ENCODE measurements around the gene TAF5. TPM values are rescaled to one million over a fixed set of nuclear protein-coding genes. Genes with fewer than 3 reads are reported as not detected.
"Not testable (repeated sequence)": the region's sequence is repeated elsewhere in the genome, so short reads cannot be mapped to it uniquely, and the experiment has no call there.

The TAF5 gene
- total and polyA plus RNA-seq, 5 experiments from 2014 or later = 1.3 to 6.6 (median 3.7) TPM

- H3K27ac Mint-ChIP-seq, H3K27me3 Mint-ChIP-seq, H3K4me3 Mint-ChIP-seq, H3K36me3 Mint-ChIP-seq, POLR2A ChIA-PET, H3K4me1 Mint-ChIP-seq, ATAC-seq, H3K9me3 Mint-ChIP-seq, DNase-seq: not testable (repeated sequence)
These were observed 7.0 kb upstream of the TAF5 start for GRCh38 chr10:103360791-103361190.

DNA sequence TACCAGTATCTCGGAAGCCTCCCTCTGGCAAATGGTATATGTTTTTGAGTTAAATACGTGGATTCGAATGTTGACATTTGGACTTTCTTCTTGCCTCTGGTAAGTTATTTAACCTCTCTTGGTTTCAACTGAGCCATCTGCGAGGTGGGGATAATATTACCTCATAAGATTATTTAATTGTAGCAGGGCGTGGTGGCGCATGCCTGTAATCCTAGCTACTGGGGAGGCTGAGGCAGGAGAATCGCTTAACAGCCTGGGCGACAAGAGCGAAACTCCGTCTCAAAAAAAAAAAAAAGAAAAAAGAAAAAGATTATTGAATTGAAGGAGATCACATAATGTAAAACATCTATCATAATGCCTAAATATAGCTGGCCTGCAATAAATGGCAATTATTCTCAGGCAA, 396 bp upstream of the TAF5 start:
- POLR2A ChIA-PET = interaction anchor here (0.5 to 2.4 kb wide), 11 partner anchors 14 to 974 kb away, joined by 3 to 16 read pairs (median 4); partner anchors contain the start of genes ATP5MK, CALHM2, NT5C2 and PCGF6
- peak overlapping the region; percentile 82 to 96 (median 94) for H3K27ac Mint-ChIP-seq
- ATAC-seq (no peak), DNase-seq (no peak)
- no peaks in the 10 kb centered on the region for H3K27me3 Mint-ChIP-seq
- H3K4me3 Mint-ChIP-seq = peak overlapping the region; percentile 84 to 98 (median 92)
- H3K9me3 Mint-ChIP-seq = no peaks in the 10 kb centered on the region
- H3K36me3 Mint-ChIP-seq = peaks cover 0 to 2% (median 0%) of the 10 kb centered on the region in 3 donors
- H3K4me1 Mint-ChIP-seq = peaks cover 3 to 29% (median 12%) of the 10 kb centered on the region in 4 donors

DNA sequence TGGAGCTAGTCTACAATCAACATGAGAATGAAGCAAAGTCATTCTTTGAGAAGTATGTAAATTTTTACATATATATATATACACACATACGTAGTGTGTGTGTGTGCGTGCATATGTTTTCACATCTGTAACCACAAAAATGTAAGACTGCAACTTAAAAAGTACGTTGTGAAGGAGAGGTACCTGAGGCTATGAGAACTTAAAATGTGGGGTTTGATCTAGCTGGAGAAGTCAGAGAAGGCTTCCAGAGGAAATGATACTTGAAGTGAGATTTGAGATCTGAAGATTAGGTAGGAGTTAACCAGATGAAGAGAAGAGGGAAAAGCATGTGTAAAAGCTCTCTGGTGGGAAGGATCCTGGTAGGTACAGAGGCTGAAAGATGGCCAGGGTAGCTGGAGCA, 5.8 kb downstream of the TAF5 start:
- Mint-ChIP-seq H3K4me1 (peaks cover 10 to 28% (median 19%) of the 10 kb centered on the region in 4 donors), H3K36me3 (peaks cover 10 to 44% (median 15%) of the 10 kb centered on the region in 3 donors), H3K4me3 (no peak overlapping the region), H3K27ac (peak overlapping the region in 3 of 10 donors; percentile 0 to 21 (median 15)), H3K9me3 (no peaks in the 10 kb centered on the region), H3K27me3 (no peaks in the 10 kb centered on the region)
- POLR2A ChIA-PET = interaction anchor here (0.6 to 1.1 kb wide), 3 partner anchors 22 to 178 kb away, joined by 4 read pairs; partner anchors contain the start of genes ATP5MK and PDCD11
- no peak for ATAC-seq
- no peak for DNase-seq

DNA sequence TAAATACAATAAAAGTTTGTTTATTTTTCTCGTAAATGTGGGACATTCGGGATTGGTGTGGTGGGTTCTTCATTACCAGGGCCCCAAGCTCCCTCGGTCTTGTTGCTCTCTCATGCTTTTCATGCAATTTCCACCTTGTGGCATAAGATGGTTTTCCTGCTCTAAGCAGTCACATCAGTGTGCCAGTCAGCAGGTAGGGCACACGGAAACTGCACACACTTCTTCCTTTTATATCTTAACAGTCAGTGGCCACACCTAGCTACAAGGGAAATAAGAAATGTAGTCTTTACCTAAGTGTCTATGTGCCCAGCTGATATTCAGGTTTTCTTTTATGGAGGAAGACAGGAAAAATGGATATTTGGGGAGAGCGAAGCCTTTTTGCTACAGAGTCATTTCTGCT, 6.5 kb downstream of the TAF5 start:
- peak overlapping the region in 1 of 10 donors; percentile 55 for H3K27ac Mint-ChIP-seq

GRCh38 chr10:103382769-103383168, 15.0 kb downstream of the TAF5 start:
- Mint-ChIP-seq H3K27me3 (no peaks in the 10 kb centered on the region), H3K4me1 (no peaks in the 10 kb centered on the region), H3K4me3 (no peak overlapping the region), H3K9me3 (no peaks in the 10 kb centered on the region), H3K36me3 (peaks cover 4 to 73% (median 5%) of the 10 kb centered on the region in 3 donors), H3K27ac (peak overlapping the region in 1 of 10 donors; percentile 40)
- ATAC-seq (no peak), DNase-seq (no peak)
- POLR2A ChIA-PET = no interaction called here

More for the DNA sequence above, 6.5 kb downstream of the TAF5 start:
- Mint-ChIP-seq H3K9me3 (no peaks in the 10 kb centered on the region), H3K4me3 (no peak overlapping the region), H3K36me3 (peaks cover 10 to 48% (median 15%) of the 10 kb centered on the region in 3 donors), H3K27me3 (no peaks in the 10 kb centered on the region), H3K4me1 (peaks cover 9 to 22% (median 16%) of the 10 kb centered on the region in 4 donors)
- ATAC-seq (no peak), DNase-seq (no peak)
- POLR2A ChIA-PET = interaction anchor here (0.6 to 1.1 kb wide), 2 partner anchors 22 to 179 kb away, joined by 4 read pairs; partner anchors contain the start of genes ATP5MK and PDCD11

- Mint-ChIP-seq H3K27me3 (no peaks in the 10 kb centered on the region), H3K9me3 (no peaks in the 10 kb centered on the region), H3K27ac (peak overlapping the region in 6 of 10 donors; percentile 56 to 90 (median 60)), H3K4me3 (peak overlapping the region; percentile 20 to 72 (median 60)), H3K36me3 (peaks cover 0 to 55% (median 2%) of the 10 kb centered on the region in 3 donors), H3K4me1 (peaks cover 27 to 54% (median 48%) of the 10 kb centered on the region in 4 donors)
- DNase-seq (no peak), ATAC-seq (no peak)
- POLR2A ChIA-PET = no interaction called here
These were observed 26.4 kb downstream of the TAF5 start for GRCh38 chr10:103394180-103394579.

DNA sequence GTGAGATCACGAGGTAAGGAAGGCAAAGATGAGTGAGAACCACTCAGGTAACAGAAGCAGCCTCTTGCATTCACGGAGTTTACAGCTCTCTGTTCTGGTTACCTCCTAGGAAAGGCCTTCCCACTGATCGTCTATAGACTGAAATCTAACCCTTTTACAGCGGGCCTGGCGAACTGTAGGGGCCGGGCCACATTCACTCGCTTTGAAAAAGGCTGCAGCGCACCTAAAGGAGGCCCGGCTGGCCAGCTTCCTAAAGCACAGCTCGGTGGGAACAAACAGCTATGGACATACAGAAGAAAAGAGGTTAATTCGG, 27.9 kb downstream of the TAF5 start:
- DNase-seq = peak in 1 of 10 donors; percentile 0
- peaks cover 0 to 55% (median 6%) of the 10 kb centered on the region in 3 donors for H3K36me3 Mint-ChIP-seq
- peaks cover 27 to 60% (median 50%) of the 10 kb centered on the region in 4 donors for H3K4me1 Mint-ChIP-seq
- H3K27ac Mint-ChIP-seq = peak overlapping the region; percentile 58 to 99 (median 94)
- no peaks in the 10 kb centered on the region for H3K9me3 Mint-ChIP-seq
- POLR2A ChIA-PET = interaction anchor here (1.3 to 1.9 kb wide), 4 partner anchors 16 to 44 kb away, joined by 3 to 16 read pairs (median 6); partner anchors contain the start of gene TAF5
- ATAC-seq = no peak
- no peaks in the 10 kb centered on the region for H3K27me3 Mint-ChIP-seq
- peak overlapping the region; percentile 88 to 99 (median 98) for H3K4me3 Mint-ChIP-seq

DNA sequence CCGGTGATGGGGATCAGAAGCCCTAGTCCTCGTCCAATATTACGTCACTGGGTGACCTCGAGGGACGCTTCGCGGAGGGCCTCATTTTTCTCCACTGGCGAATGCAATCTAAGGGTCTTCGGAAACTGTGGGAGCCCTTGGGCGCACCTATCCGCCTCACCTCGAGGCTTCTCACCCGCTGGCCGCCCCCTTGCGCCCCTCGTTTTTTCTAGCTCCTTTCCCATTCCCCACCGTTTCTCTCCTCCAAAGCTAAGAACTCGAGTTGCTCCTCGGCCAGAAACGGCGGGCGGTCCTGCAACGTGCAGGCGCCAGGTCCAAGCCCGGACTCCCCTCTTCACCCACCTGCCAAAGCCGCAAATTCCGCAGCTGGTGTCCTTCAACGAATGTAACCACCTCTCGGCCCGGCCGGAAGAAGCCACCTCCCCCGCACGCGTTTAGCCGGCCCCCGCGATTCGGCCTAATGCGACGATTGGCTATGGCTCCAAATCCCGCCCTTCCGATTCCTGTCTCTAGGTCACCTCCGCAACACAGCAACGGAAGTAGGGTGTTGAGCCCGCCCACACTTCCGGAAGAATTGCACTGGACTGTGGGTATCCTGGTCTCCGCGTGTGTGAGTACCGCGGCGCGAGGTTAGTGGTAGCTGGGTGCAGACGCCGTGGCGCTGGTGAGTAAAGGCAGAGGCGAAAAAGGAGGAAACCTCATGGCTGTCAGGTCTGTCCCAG, 28.5 kb downstream of the TAF5 start, which contains the start of the genes ATP5MK and PDCD11:
Gene ATP5MK (minus strand): TSS at position 409 of the 722 bp plus-strand sequence. CDS start 4,018 bp downstream, outside the sequence.
Gene PDCD11 (plus strand): TSS at position 560 of the 722 bp plus-strand sequence. CDS start 1,801 bp downstream, outside the sequence.
- Mint-ChIP-seq H3K9me3 (no peaks in the 10 kb centered on the region), H3K27ac (peak within 1 kb of the TSS; percentile 92 to 99 (median 94)), H3K4me3 (peak within 1 kb of the TSS; percentile 88 to 99 (median 98)), H3K27me3 (no peaks in the 10 kb centered on the region), H3K4me1 (peaks cover 27 to 60% (median 50%) of the 10 kb centered on the region in 4 donors), H3K36me3 (peaks cover 0 to 55% (median 5%) of the 10 kb centered on the region in 3 donors)
- peak; percentile 98 to 99 for ATAC-seq
- POLR2A ChIA-PET = interaction anchor here (1.0 to 1.9 kb wide), 5 partner anchors 15 to 264 kb away, joined by 3 to 16 read pairs (median 4); partner anchors contain the start of gene TAF5
- DNase-seq = peak; percentile 83 to 97 (median 92)

DNA sequence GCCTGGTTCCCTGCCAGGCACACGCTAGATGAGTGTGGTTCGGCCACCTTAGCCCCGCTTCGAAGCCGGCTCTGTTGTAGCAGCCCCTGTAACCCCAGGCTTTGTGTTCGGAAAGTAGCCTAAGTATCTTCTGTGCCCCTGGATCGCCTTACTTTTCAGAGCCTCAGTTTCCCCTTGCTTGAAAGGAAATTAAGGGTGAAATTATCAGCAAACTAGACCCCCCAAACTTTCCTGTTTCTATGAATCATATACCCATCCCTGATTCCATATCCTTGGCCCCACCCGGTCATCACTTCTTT, 29.0 kb downstream of the TAF5 start:
- ATAC-seq (no peak), DNase-seq (no peak)
- no peaks in the 10 kb centered on the region for H3K27me3 Mint-ChIP-seq
- H3K4me1 Mint-ChIP-seq = peaks cover 27 to 60% (median 50%) of the 10 kb centered on the region in 4 donors
- no peaks in the 10 kb centered on the region for H3K9me3 Mint-ChIP-seq
- peaks cover 0 to 56% (median 5%) of the 10 kb centered on the region in 3 donors for H3K36me3 Mint-ChIP-seq
- H3K4me3 Mint-ChIP-seq = peak overlapping the region; percentile 88 to 99 (median 98)
- POLR2A ChIA-PET = interaction anchor here (1.0 to 1.9 kb wide), 4 partner anchors 15 to 264 kb away, joined by 3 to 16 read pairs (median 6); partner anchors contain the start of gene TAF5
- H3K27ac Mint-ChIP-seq = peak overlapping the region; percentile 92 to 99 (median 94)

- no peaks in the 10 kb centered on the region for H3K27me3 Mint-ChIP-seq
These were observed 29.5 kb downstream of the TAF5 start for GRCh38 chr10:103397191-103397825.

GRCh38 chr10:103413564-103413963, 45.8 kb downstream of the TAF5 start:
- DNase-seq (no peak), ATAC-seq (no peak)
- Mint-ChIP-seq H3K27ac (no peak overlapping the region), H3K4me3 (no peak overlapping the region), H3K9me3 (no peaks in the 10 kb centered on the region), H3K36me3 (peaks cover 7 to 97% (median 39%) of the 10 kb centered on the region in 3 donors), H3K4me1 (peaks cover 0 to 2% (median 0%) of the 10 kb centered on the region in 4 donors), H3K27me3 (no peaks in the 10 kb centered on the region)
- POLR2A ChIA-PET = no interaction called here

More at GRCh38 chr10:103397191-103397825, 29.5 kb downstream of the TAF5 start:
- Mint-ChIP-seq H3K36me3 (peaks cover 0 to 56% (median 5%) of the 10 kb centered on the region in 3 donors), H3K4me3 (peak overlapping the region; percentile 88 to 99 (median 98)), H3K4me1 (peaks cover 27 to 60% (median 50%) of the 10 kb centered on the region in 4 donors), H3K27ac (peak overlapping the region; percentile 92 to 99 (median 94)), H3K9me3 (no peaks in the 10 kb centered on the region)
- POLR2A ChIA-PET = interaction anchor here (1.0 to 1.9 kb wide), 5 partner anchors 14 to 263 kb away, joined by 3 to 16 read pairs (median 4); partner anchors contain the start of gene TAF5
- DNase-seq = peak in 1 of 10 donors; percentile 1
- no peak for ATAC-seq

GRCh38 chr10:103415581-103415980, 47.8 kb downstream of the TAF5 start:
- Mint-ChIP-seq H3K4me1 (peaks cover 0 to 2% (median 0%) of the 10 kb centered on the region in 4 donors), H3K36me3 (peaks cover 7 to 97% (median 41%) of the 10 kb centered on the region in 3 donors), H3K4me3 (no peak overlapping the region), H3K27ac (no peak overlapping the region), H3K27me3 (no peaks in the 10 kb centered on the region), H3K9me3 (no peaks in the 10 kb centered on the region)
- DNase-seq (no peak), ATAC-seq (no peak)
- POLR2A ChIA-PET = interaction anchor here (1.1 to 1.3 kb wide), 2 partner anchors 67 to 70 kb away, joined by 3 read pairs; no protein-coding TSS in a partner anchor

Data from naive thymus-derived CD8-positive, alpha-beta T cell (primary cell).